Posterior vena cava (tissue), 2 donors: ENCODE measurements around the gene NKD1. TPM values are rescaled to one million over a fixed set of nuclear protein-coding genes. Genes with fewer than 3 reads are reported as not detected.
A peak's percentile ranks its signal among the peaks of the same experiment; 100 is the strongest.

ENCODE experiments used
- DNase-seq: peaks from one replicate; pipeline ENCODE4 v3.0.0-alpha.2; 2020; ENCODE audit warnings: low spot score
- intact Hi-C, 2 donors: fragments of 100-400 bp; cut with DNase I; formaldehyde crosslinking; loops; one replicate each; pipeline versions ENCODE4 v1.14.1 to v1.14.2; 2022 to 2023
- total RNA-seq, 2 donors: library from RNA; stranded (reverse); fragmentation: NEBNext Ultra II Directional; extraction: Animal tissue kit (Norgen Biotek cat#: 25700); gene quantifications; one replicate each; pipeline ENCODE4 v1.2.1, GENCODE V29; 2021
- donor health status: DM: yes; HTN: yes; CAD: no.
- donor health status: DM: yes; HTN: yes; CAD: no.

Gene NKD1
- total RNA-seq, 2 donors from 2014 or later, result 25.7 to 67.6 TPM

DNA sequence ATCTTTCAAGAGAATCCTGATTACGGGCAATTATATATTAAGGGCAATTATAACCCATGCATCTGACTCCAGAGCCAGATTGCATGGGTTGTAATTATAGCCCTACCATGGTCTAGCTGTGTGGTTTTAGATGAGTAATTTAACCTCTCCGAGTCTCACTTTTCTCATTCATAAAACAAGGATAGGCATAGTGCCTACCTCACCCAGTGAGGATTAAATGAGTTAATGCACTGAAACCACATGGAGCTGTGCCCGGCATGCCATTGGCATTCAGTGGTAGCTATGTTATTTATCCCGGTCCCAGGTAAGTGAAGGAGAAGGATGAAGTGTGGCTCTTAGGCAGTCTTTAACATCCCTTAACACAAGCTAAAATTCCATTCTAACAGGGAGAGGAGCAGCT is 126.6 kb downstream of the NKD1 start:
- intact Hi-C loops, result no loop called here
- DNase-seq, result no peak

GRCh38 chr16:50675686-50676610 is 127.8 kb downstream of the NKD1 start:
- DNase-seq, result peak; percentile 51
- intact Hi-C loops, result no loop called here

GRCh38 chr16:50676684-50677225 is 128.6 kb downstream of the NKD1 start:
- DNase-seq, result no peak

GRCh38 chr16:50677351-50677750 is 129.2 kb downstream of the NKD1 start:
- no peak for DNase-seq
- intact Hi-C loops, result no loop called here

More at GRCh38 chr16:50676684-50677225, 128.6 kb downstream of the NKD1 start:
- intact Hi-C loops, result no loop called here

DNA sequence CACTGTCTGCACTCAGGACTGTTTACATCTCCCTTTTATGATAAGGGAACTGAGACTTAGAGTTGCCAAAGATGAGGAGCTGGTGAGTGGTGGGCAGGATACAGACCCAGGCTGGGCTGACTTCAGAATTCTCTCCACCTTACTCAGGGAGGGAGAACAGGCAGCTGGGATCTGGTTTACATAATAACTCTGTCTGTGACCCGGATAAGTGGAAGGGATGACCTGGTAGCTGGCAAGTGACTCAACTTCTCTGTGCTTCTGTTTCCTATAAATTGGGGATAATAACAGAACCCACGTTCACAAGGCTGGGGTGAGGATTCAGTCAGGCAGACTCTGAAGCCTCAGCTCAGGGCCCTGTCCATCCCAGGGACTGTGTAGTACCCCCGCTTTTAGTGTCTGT is 130.3 kb downstream of the NKD1 start:
- DNase-seq, result no peak
- intact Hi-C loops, result no loop called here

GRCh38 chr16:50679266-50679665 is 131.1 kb downstream of the NKD1 start:
- intact Hi-C loops, result no loop called here
- DNase-seq, result no peak

DNA sequence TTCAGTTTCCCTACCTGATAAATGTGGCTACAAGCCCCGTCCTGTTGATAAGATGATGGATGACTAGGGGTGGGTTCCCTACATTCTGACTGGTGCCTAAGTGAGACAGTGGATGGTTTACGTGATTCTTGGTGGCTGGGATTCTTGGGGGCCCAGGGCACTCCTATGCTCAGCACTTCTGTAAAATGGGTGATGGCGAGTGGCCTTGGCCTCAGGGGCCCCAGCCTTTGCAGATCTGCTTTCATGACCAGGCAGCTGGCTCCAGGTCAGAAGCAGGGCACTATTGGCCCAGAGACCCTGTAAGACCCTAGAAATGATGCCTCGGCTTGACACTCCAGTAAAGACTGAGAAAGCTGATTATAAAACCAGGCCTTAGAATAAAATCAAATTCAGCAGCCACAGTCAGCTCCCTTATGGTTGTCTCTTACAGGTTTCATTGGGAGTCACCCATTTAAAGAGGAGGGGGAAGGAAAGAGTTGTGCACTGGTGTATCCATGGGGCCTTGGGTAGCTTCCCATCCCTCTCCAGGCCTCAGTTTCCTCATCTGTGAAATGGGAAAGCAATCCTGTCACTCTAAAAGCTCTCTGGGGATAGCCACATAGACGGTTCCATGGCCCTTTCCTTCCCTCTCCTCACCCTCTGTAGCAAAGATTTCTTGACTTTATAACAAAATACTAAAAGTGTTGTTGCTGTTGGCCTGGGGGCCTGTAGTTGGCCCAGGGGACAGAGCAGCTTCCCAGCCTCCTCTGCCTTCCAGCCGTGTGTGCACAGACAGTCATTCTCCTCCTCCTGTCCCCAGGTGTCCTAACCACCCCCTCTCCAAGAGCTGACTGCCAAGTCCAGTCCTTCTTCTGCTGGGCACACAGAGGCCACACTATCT is 131.7 kb downstream of the NKD1 start:
- intact Hi-C loops, result no loop called here
- DNase-seq, result no peak

- no peak for DNase-seq
- intact Hi-C loops, result no loop called here
These were observed 132.3 kb downstream of the NKD1 start for GRCh38 chr16:50680556-50680893.

- no peak for DNase-seq
- intact Hi-C loops, result no loop called here
These were observed 133.1 kb downstream of the NKD1 start, which contains the start of gene SNX20 for GRCh38 chr16:50681021-50681885. SNX20 (minus strand) TSS chr16:50681312; CDS start chr16:50677526, 3,786 bp downstream.

DNA sequence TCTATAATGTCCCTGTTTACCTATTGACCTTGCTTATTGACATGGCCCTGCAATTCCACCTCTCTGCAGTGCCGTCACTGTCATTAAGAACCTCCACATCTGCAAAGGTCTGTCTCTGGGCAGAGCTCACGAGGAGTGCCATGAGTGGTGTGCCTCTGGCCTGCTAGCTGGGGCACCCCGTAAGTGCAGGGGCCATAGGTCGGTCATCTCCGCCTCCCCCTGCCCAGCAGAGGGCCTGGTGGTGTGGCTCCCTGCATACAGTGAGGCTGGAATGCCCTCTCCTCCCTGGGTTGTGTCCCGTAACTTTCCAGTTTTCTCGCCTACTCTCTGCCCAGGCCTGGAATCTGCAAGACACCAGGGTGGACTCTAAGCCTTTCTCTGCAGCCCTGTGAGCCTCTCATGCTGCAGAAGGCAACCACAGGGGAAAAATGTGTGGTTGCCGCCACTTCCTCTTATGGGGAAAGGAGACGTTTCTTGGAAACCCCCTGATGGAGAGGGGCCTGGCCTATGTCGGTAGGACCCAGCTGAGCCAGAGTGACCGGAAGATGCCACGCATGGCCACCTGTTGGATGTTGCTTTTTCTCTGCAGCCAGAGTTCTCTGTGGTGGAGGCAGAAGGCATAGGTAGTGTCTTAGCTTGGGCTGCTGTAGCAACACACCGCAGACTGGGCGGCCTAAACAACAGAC is 135.6 kb downstream of the NKD1 start:
- no peak for DNase-seq
- intact Hi-C loops, result no loop called here

- DNase-seq, result no peak
- intact Hi-C loops, result no loop called here
These were observed 136.7 kb downstream of the NKD1 start for GRCh38 chr16:50684823-50685461.

DNA sequence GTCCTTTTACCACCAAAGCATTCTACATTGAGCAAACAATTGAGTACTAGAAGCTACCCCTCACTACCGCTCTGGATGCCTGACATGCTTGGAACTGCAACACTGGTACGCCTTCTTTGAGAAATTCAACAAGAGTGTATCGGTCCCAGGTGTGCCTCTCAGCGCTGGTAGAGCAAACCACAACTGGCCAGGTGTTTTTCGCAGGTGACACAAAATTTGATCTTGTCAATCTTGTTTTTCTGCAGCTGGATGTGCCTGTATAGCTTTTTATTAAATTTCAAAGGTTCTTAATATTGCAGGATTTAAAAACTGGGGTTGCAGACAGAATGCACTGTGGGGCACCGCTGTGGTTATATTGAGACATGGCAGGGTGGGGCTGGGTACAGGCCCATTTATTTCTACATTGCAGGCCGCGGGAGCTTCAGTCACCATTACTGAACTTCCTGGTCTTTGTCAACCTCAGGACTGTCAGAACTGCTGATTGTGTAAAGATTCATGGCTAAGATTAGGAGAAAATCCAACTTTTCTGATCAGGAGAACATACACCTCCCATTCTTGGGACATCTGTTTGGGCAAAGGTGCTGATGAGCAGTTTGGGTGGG is 137.4 kb downstream of the NKD1 start:
- intact Hi-C loops, result no loop called here

GRCh38 chr16:50688083-50688482 is 139.9 kb downstream of the NKD1 start:
- intact Hi-C loops, result no loop called here

More for the DNA sequence above, 137.4 kb downstream of the NKD1 start:
- no peak for DNase-seq

GRCh38 chr16:50688867-50689266 is 140.7 kb downstream of the NKD1 start:
- no peak for DNase-seq
- intact Hi-C loops, result no loop called here

More at GRCh38 chr16:50688083-50688482, 139.9 kb downstream of the NKD1 start:
- no peak for DNase-seq

DNA sequence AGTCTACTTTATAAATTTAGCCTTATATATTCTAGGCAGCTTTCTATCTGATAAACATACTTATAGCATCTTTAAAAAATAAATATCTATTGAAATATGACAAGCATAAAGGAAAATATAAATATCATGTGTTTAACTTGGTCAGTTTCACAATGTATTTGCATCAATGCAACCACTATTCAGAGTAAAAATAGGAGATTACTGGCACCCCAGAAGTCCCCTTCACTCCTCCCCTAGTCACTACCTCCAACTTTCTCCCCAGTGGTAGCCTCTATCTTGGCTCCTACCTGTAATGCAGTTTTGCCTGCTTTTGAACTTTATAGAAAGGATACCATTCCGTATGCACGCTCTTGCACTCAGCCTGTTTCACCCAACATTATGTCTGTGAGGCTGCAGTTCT is 142.0 kb downstream of the NKD1 start:
- DNase-seq, result no peak
- intact Hi-C loops, result no loop called here

- no peak for DNase-seq
These were observed 144.4 kb downstream of the NKD1 start for GRCh38 chr16:50692644-50692998.

GRCh38 chr16:50692999-50693781 is 145.0 kb downstream of the NKD1 start, which contains the start of gene NOD2:
NOD2 (plus strand) TSS chr16:50693606; CDS start chr16:50699496, 5,890 bp downstream.
- intact Hi-C loops, result no loop called here
- no peak for DNase-seq

More at GRCh38 chr16:50692644-50692998, 144.4 kb downstream of the NKD1 start:
- intact Hi-C loops, result no loop called here
